ENCODE measurements around the gene ALCAM. TPM values are rescaled to one million over a fixed set of nuclear protein-coding genes. Genes with fewer than 3 reads are reported as not detected.

Gene ALCAM
- total RNA-seq, 2 experiments from 2014 or later = 47.7 to 51.3 TPM

DNA sequence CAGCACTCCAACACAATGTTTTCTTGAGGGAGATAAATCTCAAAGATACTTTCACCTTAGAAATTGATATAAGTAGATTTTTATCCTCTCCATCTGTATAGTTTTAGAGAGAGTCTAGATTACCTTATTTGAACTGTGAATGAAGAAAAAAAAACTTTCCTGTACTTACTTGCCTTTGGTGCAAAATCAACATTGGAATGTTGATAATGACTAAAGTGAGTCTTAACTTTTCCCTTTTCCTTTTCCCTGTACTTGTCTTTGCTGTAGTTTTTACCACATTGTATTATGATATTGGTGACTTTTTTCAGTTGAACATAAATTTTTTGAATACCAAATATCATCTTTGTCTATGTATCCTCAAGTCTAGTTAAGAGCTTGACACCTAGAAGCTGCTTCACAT, 6.7 kb downstream of the ALCAM start:
- no peaks in the 10 kb centered on the region for H3K9me2 ChIP-seq (ENCODE audit: insufficient read depth, low read length)
- H4K20me1 ChIP-seq (ENCODE audit: insufficient read depth, low read length) = 0 out of 2 replicates have a peak, but pooled peaks cover 18% of the 10 kb centered on the region
- H3K79me2 ChIP-seq (ENCODE audit: insufficient read depth, low read depth, low read length) = peaks cover 81% of the 10 kb centered on the region
- CTCF ChIA-PET (ENCODE audit: unreplicated experiment) = no interaction called here
- POLR2A ChIA-PET = no interaction called here
- H3K4me3 ChIP-seq (ENCODE audit: low read depth, low read length, poor library complexity, severe bottlenecking) = no peak overlapping the region
- no peak overlapping the region for H2AFZ ChIP-seq (ENCODE audit: low read length)
- no TSS peak for BruUV-seq (replicated peaks)
- H3K27ac ChIP-seq (ENCODE audit: low read depth, low read length, poor library complexity, severe bottlenecking) = no peak overlapping the region
- DNase-seq (ENCODE audit: low spot score) = no peak
- H3K4me2 ChIP-seq (ENCODE audit: low read length) = no peak overlapping the region
- H3K4me1 ChIP-seq (ENCODE audit: insufficient read depth, low read length, poor library complexity, severe bottlenecking) = peaks cover 27% of the 10 kb centered on the region
- TF ChIP-seq EZH2phosphoT487 (IDR thresholded peaks at IDR 0.05; ENCODE audit: borderline replicate concordance, low read depth, low read length) = no peak
- TF ChIP-seq, protein P1, sequence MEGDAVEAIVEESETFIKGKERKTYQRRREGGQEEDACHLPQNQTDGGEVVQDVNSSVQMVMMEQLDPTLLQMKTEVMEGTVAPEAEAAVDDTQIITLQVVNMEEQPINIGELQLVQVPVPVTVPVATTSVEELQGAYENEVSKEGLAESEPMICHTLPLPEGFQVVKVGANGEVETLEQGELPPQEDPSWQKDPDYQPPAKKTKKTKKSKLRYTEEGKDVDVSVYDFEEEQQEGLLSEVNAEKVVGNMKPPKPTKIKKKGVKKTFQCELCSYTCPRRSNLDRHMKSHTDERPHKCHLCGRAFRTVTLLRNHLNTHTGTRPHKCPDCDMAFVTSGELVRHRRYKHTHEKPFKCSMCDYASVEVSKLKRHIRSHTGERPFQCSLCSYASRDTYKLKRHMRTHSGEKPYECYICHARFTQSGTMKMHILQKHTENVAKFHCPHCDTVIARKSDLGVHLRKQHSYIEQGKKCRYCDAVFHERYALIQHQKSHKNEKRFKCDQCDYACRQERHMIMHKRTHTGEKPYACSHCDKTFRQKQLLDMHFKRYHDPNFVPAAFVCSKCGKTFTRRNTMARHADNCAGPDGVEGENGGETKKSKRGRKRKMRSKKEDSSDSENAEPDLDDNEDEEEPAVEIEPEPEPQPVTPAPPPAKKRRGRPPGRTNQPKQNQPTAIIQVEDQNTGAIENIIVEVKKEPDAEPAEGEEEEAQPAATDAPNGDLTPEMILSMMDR (conservative IDR thresholded peaks at IDR 0.05; ENCODE audit: low read length) = no peak
- 0 out of 2 replicates have a peak, but pooled peaks cover 10% of the 10 kb centered on the region for H3K36me3 ChIP-seq (ENCODE audit: insufficient read depth, low read length)
- intact Hi-C loops (cut with micrococcal nuclease; ENCODE audit: unreplicated experiment) = no loop called here
- H3K9me3 ChIP-seq (ENCODE audit: low read length) = no peaks in the 10 kb centered on the region

DNA sequence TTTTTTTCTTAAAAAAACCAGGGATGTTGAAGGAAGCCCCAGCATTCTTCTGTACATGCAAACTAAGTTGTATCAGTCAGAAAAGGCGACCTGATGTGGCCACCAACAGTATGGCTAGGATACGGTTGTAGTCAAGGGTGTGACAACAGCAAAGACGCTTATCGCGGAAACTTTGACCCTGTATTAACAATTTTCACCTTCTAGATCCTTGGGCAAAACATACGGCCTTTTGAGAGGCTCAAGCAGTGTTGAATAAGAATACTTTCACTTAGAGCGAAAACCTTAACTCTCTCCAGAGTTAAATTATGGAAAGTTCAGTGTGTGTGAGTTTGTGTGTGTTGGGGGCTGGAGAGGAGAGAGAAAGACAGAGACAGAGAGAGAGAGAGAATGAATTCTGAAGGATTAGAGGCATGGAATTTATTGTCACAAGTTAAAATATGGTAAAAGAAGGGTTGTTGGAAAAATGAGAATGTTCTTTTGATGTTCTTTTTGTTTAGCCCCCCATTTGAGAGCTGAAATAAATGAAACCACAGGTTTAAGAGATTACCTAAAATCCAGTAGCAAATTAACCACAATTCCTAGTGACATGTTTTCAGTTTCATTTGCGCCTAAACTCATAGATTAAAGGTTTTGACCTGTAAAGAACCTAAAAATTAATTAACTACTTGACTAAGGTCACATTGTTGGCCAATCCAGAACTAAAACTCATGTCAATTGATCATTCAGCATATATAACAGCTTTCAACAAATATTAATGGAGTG, 9.2 kb downstream of the ALCAM start:
- H3K4me3 ChIP-seq (ENCODE audit: low read depth, low read length, poor library complexity, severe bottlenecking) = no peak overlapping the region
- no peak for DNase-seq (ENCODE audit: low spot score)
- H4K20me1 ChIP-seq (ENCODE audit: insufficient read depth, low read length) = 0 out of 2 replicates have a peak, but pooled peaks cover 20% of the 10 kb centered on the region
- H3K4me2 ChIP-seq (ENCODE audit: low read length) = peak overlapping the region; percentile 40
- no TSS peak for BruUV-seq (replicated peaks)
- no peaks in the 10 kb centered on the region for H3K9me2 ChIP-seq (ENCODE audit: insufficient read depth, low read length)
- H3K4me1 ChIP-seq (ENCODE audit: insufficient read depth, low read length, poor library complexity, severe bottlenecking) = peaks cover 18% of the 10 kb centered on the region
- CTCF ChIA-PET (ENCODE audit: unreplicated experiment) = no interaction called here
- peaks cover 93% of the 10 kb centered on the region for H3K79me2 ChIP-seq (ENCODE audit: insufficient read depth, low read depth, low read length)
- H2AFZ ChIP-seq (ENCODE audit: low read length) = peak overlapping the region; percentile 21; the same call in 1 of the 2 replicates
- intact Hi-C loops (cut with micrococcal nuclease; ENCODE audit: unreplicated experiment) = no loop called here
- POLR2A ChIA-PET = interaction anchor here (0.5 to 1.1 kb wide), 2 partner anchors 49 to 129 kb away, joined by 3 to 5 read pairs; no protein-coding TSS in a partner anchor
- H3K36me3 ChIP-seq (ENCODE audit: insufficient read depth, low read length) = peaks cover 10% of the 10 kb centered on the region; the same call in 1 of the 2 replicates
- H3K9me3 ChIP-seq (ENCODE audit: low read length) = no peaks in the 10 kb centered on the region
- H3K27ac ChIP-seq (ENCODE audit: low read depth, low read length, poor library complexity, severe bottlenecking) = no peak overlapping the region
- no peak for TF ChIP-seq EZH2phosphoT487 (IDR thresholded peaks at IDR 0.05; ENCODE audit: borderline replicate concordance, low read depth, low read length)
- TF ChIP-seq, protein P1 (conservative IDR thresholded peaks at IDR 0.05; ENCODE audit: low read length) = no peak

DNA sequence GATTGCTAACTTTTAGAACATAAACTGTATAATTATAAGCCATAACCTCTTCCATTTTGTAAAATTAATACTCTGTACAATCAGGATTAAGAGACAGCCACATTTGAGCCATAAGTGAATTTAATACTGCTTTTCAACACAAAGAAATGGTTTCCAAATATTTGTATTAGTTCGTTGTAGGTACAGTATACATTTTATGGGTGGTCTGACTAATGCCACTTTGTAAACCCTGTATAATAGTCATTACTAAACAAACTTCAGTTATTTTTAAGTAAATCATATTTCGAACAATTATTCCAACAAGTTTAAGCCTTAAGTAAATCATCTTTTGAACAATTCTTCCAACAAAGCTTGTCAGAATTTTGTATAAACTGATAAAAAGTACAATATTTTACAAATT, 11.0 kb downstream of the ALCAM start:
- ChIA-PET CTCF (ENCODE audit: unreplicated experiment) (no interaction called here), POLR2A (interaction anchor here (1.4 kb wide), 1 partner anchor 9 kb away, joined by 5 read pairs; no protein-coding TSS in a partner anchor)
- BruUV-seq (replicated peaks) = no TSS peak
- no peak overlapping the region for H3K4me2 ChIP-seq (ENCODE audit: low read length)
- intact Hi-C loops (cut with micrococcal nuclease; ENCODE audit: unreplicated experiment) = no loop called here
- H3K79me2 ChIP-seq (ENCODE audit: insufficient read depth, low read depth, low read length) = peaks cover 77% of the 10 kb centered on the region
- no peak overlapping the region for H3K27ac ChIP-seq (ENCODE audit: low read depth, low read length, poor library complexity, severe bottlenecking)
- 0 out of 2 replicates have a peak, but pooled peaks cover 14% of the 10 kb centered on the region for H4K20me1 ChIP-seq (ENCODE audit: insufficient read depth, low read length)
- H3K4me1 ChIP-seq (ENCODE audit: insufficient read depth, low read length, poor library complexity, severe bottlenecking) = peaks cover 16% of the 10 kb centered on the region
- H3K9me3 ChIP-seq (ENCODE audit: low read length) = 0 out of 2 replicates have a peak, but pooled peaks cover 3% of the 10 kb centered on the region
- H3K4me3 ChIP-seq (ENCODE audit: low read depth, low read length, poor library complexity, severe bottlenecking) = no peak overlapping the region
- H3K36me3 ChIP-seq (ENCODE audit: insufficient read depth, low read length) = peaks cover 10% of the 10 kb centered on the region; the same call in 1 of the 2 replicates
- TF ChIP-seq, protein P1 (conservative IDR thresholded peaks at IDR 0.05; ENCODE audit: low read length) = no peak
- no peak for TF ChIP-seq EZH2phosphoT487 (IDR thresholded peaks at IDR 0.05; ENCODE audit: borderline replicate concordance, low read depth, low read length)
- H2AFZ ChIP-seq (ENCODE audit: low read length) = no peak overlapping the region
- DNase-seq (ENCODE audit: low spot score) = no peak
- no peaks in the 10 kb centered on the region for H3K9me2 ChIP-seq (ENCODE audit: insufficient read depth, low read length)

Measured in OCI-LY7 (cell line).